Measurements from ENCODE around the gene CAB39L. TPM values are rescaled to one million over a fixed set of nuclear protein-coding genes. Genes with fewer than 3 reads are reported as not detected.

Gene CAB39L
- polyA plus RNA-seq, 2 of the 4 experiments (the other 2 are of a cell fraction), result 2.3 to 5.2 TPM

GRCh38 chr13:49399801-49400472 lies 43.9 kb downstream of the CAB39L start:
- Histone ChIP-seq H3K4me3 (no peak overlapping the region), H3K4me1 (no peaks in the 10 kb centered on the region), H3K27ac (no peak overlapping the region), H3K9me3 (peaks cover 2% of the 10 kb centered on the region; the same call in 1 of the 3 replicates), H3K4me2 (no peak overlapping the region)
- ATAC-seq, result no peak
- CTCF ChIA-PET, result interaction anchor here (0.7 kb wide), 1 partner anchor 27 kb away, joined by 3 read pairs; no protein-coding TSS in a partner anchor
- 41% methylated on average over 1 of the region's 1 CpG for WGBS (ENCODE audit: missing lambda C conversion rate)
- FAIRE-seq, result no peak
- no peak for DNase-seq (ENCODE audit: low read depth in 1 of 2, low spot score in 1 of 2)
- TF ChIP-seq ZNF302 (CRISPR knock-in tag; IDR thresholded peaks at IDR 0.05), result no peak
- TF ChIP-seq CBX2 (IDR thresholded peaks at IDR 0.05; ENCODE audit: borderline replicate concordance, low read depth), result no peak
- no peak for TF ChIP-seq E2F6 (IDR thresholded peaks at IDR 0.05; ENCODE audit: borderline replicate concordance, low read depth)
- TF ChIP-seq ELK1 (IDR thresholded peaks at IDR 0.05; ENCODE audit: low read depth, low read length), result no peak
- POLR2A ChIA-PET, result no interaction called here

- ChIA-PET CTCF (no interaction called here), POLR2A (no interaction called here)
- FAIRE-seq (no peak), ATAC-seq (no peak), DNase-seq (ENCODE audit: low read depth in 1 of 2, low spot score in 1 of 2) (no peak)
- Histone ChIP-seq H3K4me3 (no peak overlapping the region), H3K27ac (no peak overlapping the region), H3K4me1 (no peaks in the 10 kb centered on the region), H3K4me2 (no peak overlapping the region), H3K9me3 (no peaks in the 10 kb centered on the region)
- no peak for TF ChIP-seq ESRRA (IDR thresholded peaks at IDR 0.05; ENCODE audit: borderline replicate concordance, low read length)
- no peak for TF ChIP-seq CHD2 (IDR thresholded peaks at IDR 0.05; ENCODE audit: low read length, partially characterized antibody)
- TF ChIP-seq TFCP2L1 (CRISPR knock-in tag; IDR thresholded peaks at IDR 0.05), result no peak
- TF ChIP-seq SREBF2 (IDR thresholded peaks at IDR 0.05), result no peak
- TF ChIP-seq MAX (IDR thresholded peaks at IDR 0.05), result no peak
- TF ChIP-seq HDAC2 (IDR thresholded peaks at IDR 0.05), result no peak
- TF ChIP-seq PHF8 (IDR thresholded peaks at IDR 0.05; ENCODE audit: borderline replicate concordance, low read depth), result no peak
- TF ChIP-seq NR3C1 (IDR thresholded peaks at IDR 0.05), result no peak
- TF ChIP-seq RFX5 (IDR thresholded peaks at IDR 0.05), result no peak
- TF ChIP-seq TP53 (CRISPR knock-in tag; IDR thresholded peaks at IDR 0.05), result no peak
- no peak for TF ChIP-seq SMC3 (IDR thresholded peaks at IDR 0.05)
- TF ChIP-seq HES2 (IDR thresholded peaks at IDR 0.05), result no peak
- TF ChIP-seq EHF (CRISPR knock-in tag; IDR thresholded peaks at IDR 0.05), result no peak
- no peak for TF ChIP-seq USF2 (IDR thresholded peaks at IDR 0.05)
- no peak for TF ChIP-seq CEBPB (IDR thresholded peaks at IDR 0.05)
- TF ChIP-seq JUN (IDR thresholded peaks at IDR 0.05), result no peak
- no peak for TF ChIP-seq CBX8 (IDR thresholded peaks at IDR 0.05)
- WGBS (ENCODE audit: missing lambda C conversion rate), result 86% methylated on average over 1 of the region's 1 CpG
Observed at GRCh38 chr13:49395878-49396380, 47.9 kb downstream of the CAB39L start.

GRCh38 chr13:49395451-49395865 lies 48.4 kb downstream of the CAB39L start:
- ChIA-PET CTCF (no interaction called here), POLR2A (no interaction called here)
- Histone ChIP-seq H3K4me3 (no peak overlapping the region), H3K27ac (no peak overlapping the region), H3K9me3 (no peaks in the 10 kb centered on the region), H3K4me1 (no peaks in the 10 kb centered on the region), H3K4me2 (no peak overlapping the region)
- no peak for DNase-seq (ENCODE audit: low read depth in 1 of 2, low spot score in 1 of 2)
- 87% methylated on average over 1 of the region's 1 CpG for WGBS (ENCODE audit: missing lambda C conversion rate)
- TF ChIP-seq ZFP36 (IDR thresholded peaks at IDR 0.05; ENCODE audit: borderline replicate concordance, partially characterized antibody) (no peak), FOSL2 (IDR thresholded peaks at IDR 0.05) (no peak), FOSL2 (CRISPR knock-in tag; IDR thresholded peaks at IDR 0.05) (no peak), ZNF302 (CRISPR knock-in tag; IDR thresholded peaks at IDR 0.05) (no peak), NR3C1 (IDR thresholded peaks at IDR 0.05) (no peak), CBX2 (IDR thresholded peaks at IDR 0.05; ENCODE audit: borderline replicate concordance, low read depth) (no peak), EHMT2 (IDR thresholded peaks at IDR 0.05; ENCODE audit: low read depth) (no peak), GATA3 (IDR thresholded peaks at IDR 0.05; ENCODE audit: borderline replicate concordance) (no peak), HOXA7 (CRISPR knock-in tag; IDR thresholded peaks at IDR 0.05) (no peak), ELK1 (IDR thresholded peaks at IDR 0.05; ENCODE audit: low read depth, low read length) (no peak), RARB (CRISPR knock-in tag; IDR thresholded peaks at IDR 0.05) (no peak), FOXS1 (CRISPR knock-in tag; IDR thresholded peaks at IDR 0.05) (no peak), BHLHE40 (IDR thresholded peaks at IDR 0.05; ENCODE audit: low read depth, low read length) (no peak), ZC3H11A (IDR thresholded peaks at IDR 0.05) (no peak), EP300 (IDR thresholded peaks at IDR 0.05) (no peak), JUNB (IDR thresholded peaks at IDR 0.05) (no peak)
- no peak for ATAC-seq
- FAIRE-seq, result no peak
